Hepatocyte (in vitro differentiated cells): ENCODE data around the gene LHB. TPM values are rescaled to one million over a fixed set of nuclear protein-coding genes. Genes with fewer than 3 reads are reported as not detected.

ENCODE experiments used
- DNase-seq: peaks from one replicate; pipeline ENCODE4 v3.0.0-alpha.2; 2016; ENCODE audit warnings: low spot score
- H2AFZ ChIP-seq: fragments of 200-600 bp; sonication (generic); 2 replicates; pipeline ENCODE4 v1.6.0; 2016; ENCODE audit warnings: antibody characterized with exemption, mild to moderate bottlenecking
- H3K27ac ChIP-seq: fragments of 200-600 bp; sonication (generic); 2 replicates; pipeline ENCODE4 v1.5.1; 2016; ENCODE audit warnings: mild to moderate bottlenecking
- H3K27me3 ChIP-seq: fragments of 200-600 bp; sonication (generic); 2 replicates; pipeline ENCODE4 v1.6.1; 2016
- H3K36me3 ChIP-seq: fragments of 200-600 bp; sonication (generic); replicated peaks from 2 replicates; pipeline ENCODE4 v1.5.1; 2016; ENCODE audit warnings: low read depth; ENCODE audit not compliant: insufficient read depth
- H3K4me1 ChIP-seq: fragments of 200-600 bp; sonication (generic); 2 replicates; pipeline ENCODE4 v1.5.1; 2016; ENCODE audit warnings: mild to moderate bottlenecking, moderate library complexity; ENCODE audit not compliant: insufficient read depth
- H3K4me2 ChIP-seq: fragments of 200-600 bp; sonication (generic); 2 replicates; pipeline ENCODE4 v1.6.0; 2016
- H3K4me3 ChIP-seq: fragments of 200-600 bp; sonication (generic); 2 replicates; pipeline ENCODE4 v1.5.1; 2016; ENCODE audit warnings: mild to moderate bottlenecking
- H3K79me2 ChIP-seq: fragments of 200-600 bp; sonication (generic); 2 replicates; pipeline ENCODE4 v1.6.0; 2017; ENCODE audit warnings: mild to moderate bottlenecking
- H3K9me2 ChIP-seq: fragments of 200-600 bp; sonication (generic); replicated peaks from 2 replicates; pipeline ENCODE4 v1.6.0; 2017; ENCODE audit warnings: mild to moderate bottlenecking; ENCODE audit not compliant: insufficient read depth
- H3K9me3 ChIP-seq: fragments of 200-600 bp; sonication (generic); 2 replicates; pipeline ENCODE4 v1.5.1; 2016; ENCODE audit warnings: low read depth, mild to moderate bottlenecking
- H4K20me1 ChIP-seq: fragments of 200-600 bp; sonication (generic); 2 replicates; pipeline ENCODE4 v1.6.0; 2016; ENCODE audit warnings: mild to moderate bottlenecking; ENCODE audit not compliant: insufficient read depth, poor library complexity, severe bottlenecking
- CTCF ChIP-seq: fragments of 200-600 bp; sonication (generic); IDR thresholded peaks from 2 replicates; pipeline ENCODE4 v1.5.1; 2016; ENCODE audit warnings: antibody characterized with exemption, mild to moderate bottlenecking; ENCODE audit not compliant: poor library complexity
- EZH2 ChIP-seq: fragments of 200-600 bp; sonication (generic); IDR thresholded peaks from 2 replicates; pipeline ENCODE4 v1.6.1; 2016; ENCODE audit warnings: antibody characterized with exemption, mild to moderate bottlenecking, borderline replicate concordance
- EZH2phosphoT487 ChIP-seq: fragments of 200-600 bp; sonication (generic); IDR thresholded peaks from one replicate; pipeline ENCODE4 v1.6.1; 2018; ENCODE audit warnings: antibody characterized with exemption, mild to moderate bottlenecking, low read depth, moderate library complexity; ENCODE audit not compliant: unreplicated experiment, severe bottlenecking
- WGBS: methylation state at CpG from one replicate; pipeline ENCODE4 v1.1.6; 2016; ENCODE audit warnings: low lambda C conversion rate; ENCODE audit errors: missing lambda C conversion rate; 5-methylcytosine and 5-hydroxymethylcytosine counted together
- polyA plus RNA-seq: library from polyadenylated mRNA; unstranded; fragments of >200 nt; fragmentation: Nextera tagmentation; extraction: Ambion mirVana; gene quantifications from 2 replicates; pipeline ENCODE4 v1.2.1, GENCODE V29; 2016
- total RNA-seq: library from RNA; depleted of rRNA; stranded (reverse); fragments of >200 nt; gene quantifications from 2 replicates; pipeline ENCODE4 v1.2.3, GENCODE V29; 2014

Gene LHB
- total and polyA plus RNA-seq, 2 experiments from 2014 or later: not detected

- H3K4me2 ChIP-seq: peak within 1 kb of the TSS; percentile 94
- H2AFZ ChIP-seq: peak within 1 kb of the TSS; percentile 17
- H3K27me3 ChIP-seq: no peaks in the 10 kb centered on the region
- TF ChIP-seq CTCF (peak; percentile 95), EZH2 (no peak)
- 1% methylated on average over 55 of the region's 56 CpGs for WGBS
- H3K79me2 ChIP-seq: peaks cover 72% of the 10 kb centered on the region
- no peaks in the 10 kb centered on the region for H3K9me2 ChIP-seq
- peaks cover 18% of the 10 kb centered on the region for H3K4me1 ChIP-seq
- peak; percentile 100 for DNase-seq
- H3K9me3 ChIP-seq: no peaks in the 10 kb centered on the region
- H3K4me3 ChIP-seq: peak within 1 kb of the TSS; percentile 47
- peak within 1 kb of the TSS; percentile 94 for H3K27ac ChIP-seq
- peaks cover 4% of the 10 kb centered on the region for H4K20me1 ChIP-seq
- no peaks in the 10 kb centered on the region for H3K36me3 ChIP-seq
Observed at GRCh38 chr19:48993175-48994034, 23.5 kb downstream of the LHB start, which contains the start of the genes GYS1 and RUVBL2. Gene GYS1 (minus strand): TSS chr19:48993309. CDS start chr19:48993112, 197 bp downstream. Gene RUVBL2 (plus strand): TSS chr19:48993887. CDS start chr19:48993912, 25 bp downstream.

- Histone ChIP-seq H3K9me3 (no peaks in the 10 kb centered on the region), H4K20me1 (peaks cover 4% of the 10 kb centered on the region), H3K36me3 (no peaks in the 10 kb centered on the region), H3K4me2 (peak overlapping the region; percentile 94), H2AFZ (peak overlapping the region; percentile 16), H3K27me3 (no peaks in the 10 kb centered on the region), H3K4me1 (peaks cover 18% of the 10 kb centered on the region), H3K9me2 (no peaks in the 10 kb centered on the region), H3K27ac (peak overlapping the region; percentile 94), H3K79me2 (peaks cover 68% of the 10 kb centered on the region), H3K4me3 (peak overlapping the region; percentile 47)
- no peak for TF ChIP-seq EZH2phosphoT487
- TF ChIP-seq EZH2: no peak
- no peak for TF ChIP-seq CTCF
- no peak for DNase-seq
- 1% methylated on average over 20 of the region's 20 CpGs for WGBS
Observed at GRCh38 chr19:48992581-48993174, 24.2 kb downstream of the LHB start.

GRCh38 chr19:48991873-48992580 lies 24.9 kb downstream of the LHB start:
- Histone ChIP-seq H4K20me1 (peaks cover 4% of the 10 kb centered on the region), H3K79me2 (peaks cover 62% of the 10 kb centered on the region), H3K27ac (peak overlapping the region; percentile 94), H3K4me2 (peak overlapping the region; percentile 94), H3K9me3 (no peaks in the 10 kb centered on the region), H3K9me2 (no peaks in the 10 kb centered on the region), H2AFZ (peak overlapping the region; percentile 16), H3K27me3 (no peaks in the 10 kb centered on the region), H3K4me3 (peak overlapping the region; percentile 47), H3K4me1 (peaks cover 18% of the 10 kb centered on the region), H3K36me3 (no peaks in the 10 kb centered on the region)
- TF ChIP-seq CTCF (no peak), EZH2phosphoT487 (no peak)
- WGBS: 25% methylated on average over 6 of the region's 8 CpGs
- peak; percentile 88 for DNase-seq
